Measurements from ENCODE around the gene NPDC1. TPM values are rescaled to one million over a fixed set of nuclear protein-coding genes. Genes with fewer than 3 reads are reported as not detected.

Gene NPDC1
- total RNA-seq, 1 donor from 2014 or later = 90.8 TPM

DNA sequence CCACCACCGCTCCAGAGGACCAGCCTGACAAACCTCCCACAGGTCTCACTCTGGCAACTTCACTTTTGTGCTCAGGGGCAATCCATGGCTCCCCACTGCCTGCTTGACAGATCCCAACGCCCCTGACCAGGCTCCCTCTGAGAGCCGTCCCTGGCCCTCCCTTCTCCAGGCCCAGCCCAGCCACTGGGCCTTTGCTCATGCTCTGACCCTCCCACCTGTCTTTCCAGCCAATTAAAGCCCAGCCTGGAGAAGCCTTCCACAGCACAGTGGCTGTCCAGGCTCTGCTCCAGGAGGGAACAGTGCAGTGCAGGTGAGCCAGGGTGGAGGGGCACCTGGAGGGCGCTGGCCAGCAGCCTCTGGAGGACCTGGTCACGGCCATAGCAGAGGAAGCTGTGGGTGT lies 4.6 kb upstream of the NPDC1 start:
- TF ChIP-seq, protein P1, sequence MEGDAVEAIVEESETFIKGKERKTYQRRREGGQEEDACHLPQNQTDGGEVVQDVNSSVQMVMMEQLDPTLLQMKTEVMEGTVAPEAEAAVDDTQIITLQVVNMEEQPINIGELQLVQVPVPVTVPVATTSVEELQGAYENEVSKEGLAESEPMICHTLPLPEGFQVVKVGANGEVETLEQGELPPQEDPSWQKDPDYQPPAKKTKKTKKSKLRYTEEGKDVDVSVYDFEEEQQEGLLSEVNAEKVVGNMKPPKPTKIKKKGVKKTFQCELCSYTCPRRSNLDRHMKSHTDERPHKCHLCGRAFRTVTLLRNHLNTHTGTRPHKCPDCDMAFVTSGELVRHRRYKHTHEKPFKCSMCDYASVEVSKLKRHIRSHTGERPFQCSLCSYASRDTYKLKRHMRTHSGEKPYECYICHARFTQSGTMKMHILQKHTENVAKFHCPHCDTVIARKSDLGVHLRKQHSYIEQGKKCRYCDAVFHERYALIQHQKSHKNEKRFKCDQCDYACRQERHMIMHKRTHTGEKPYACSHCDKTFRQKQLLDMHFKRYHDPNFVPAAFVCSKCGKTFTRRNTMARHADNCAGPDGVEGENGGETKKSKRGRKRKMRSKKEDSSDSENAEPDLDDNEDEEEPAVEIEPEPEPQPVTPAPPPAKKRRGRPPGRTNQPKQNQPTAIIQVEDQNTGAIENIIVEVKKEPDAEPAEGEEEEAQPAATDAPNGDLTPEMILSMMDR (IDR thresholded peaks at IDR 0.05) = no peak
- no peak overlapping the region for H3K27ac Mint-ChIP-seq (ENCODE audit: unreplicated experiment)
- H3K36me3 Mint-ChIP-seq (ENCODE audit: low read depth) = no peaks in the 10 kb centered on the region
- DNase-seq (ENCODE audit: low spot score) = no peak
- H3K27me3 Mint-ChIP-seq (ENCODE audit: low read depth) = peaks cover 11% of the 10 kb centered on the region
- no peak overlapping the region for H3K4me3 Mint-ChIP-seq (ENCODE audit: unreplicated experiment)
- no peaks in the 10 kb centered on the region for H3K9me3 Mint-ChIP-seq (ENCODE audit: low read depth)
- peaks cover 4% of the 10 kb centered on the region for H3K4me1 Mint-ChIP-seq (ENCODE audit: low read depth)

DNA sequence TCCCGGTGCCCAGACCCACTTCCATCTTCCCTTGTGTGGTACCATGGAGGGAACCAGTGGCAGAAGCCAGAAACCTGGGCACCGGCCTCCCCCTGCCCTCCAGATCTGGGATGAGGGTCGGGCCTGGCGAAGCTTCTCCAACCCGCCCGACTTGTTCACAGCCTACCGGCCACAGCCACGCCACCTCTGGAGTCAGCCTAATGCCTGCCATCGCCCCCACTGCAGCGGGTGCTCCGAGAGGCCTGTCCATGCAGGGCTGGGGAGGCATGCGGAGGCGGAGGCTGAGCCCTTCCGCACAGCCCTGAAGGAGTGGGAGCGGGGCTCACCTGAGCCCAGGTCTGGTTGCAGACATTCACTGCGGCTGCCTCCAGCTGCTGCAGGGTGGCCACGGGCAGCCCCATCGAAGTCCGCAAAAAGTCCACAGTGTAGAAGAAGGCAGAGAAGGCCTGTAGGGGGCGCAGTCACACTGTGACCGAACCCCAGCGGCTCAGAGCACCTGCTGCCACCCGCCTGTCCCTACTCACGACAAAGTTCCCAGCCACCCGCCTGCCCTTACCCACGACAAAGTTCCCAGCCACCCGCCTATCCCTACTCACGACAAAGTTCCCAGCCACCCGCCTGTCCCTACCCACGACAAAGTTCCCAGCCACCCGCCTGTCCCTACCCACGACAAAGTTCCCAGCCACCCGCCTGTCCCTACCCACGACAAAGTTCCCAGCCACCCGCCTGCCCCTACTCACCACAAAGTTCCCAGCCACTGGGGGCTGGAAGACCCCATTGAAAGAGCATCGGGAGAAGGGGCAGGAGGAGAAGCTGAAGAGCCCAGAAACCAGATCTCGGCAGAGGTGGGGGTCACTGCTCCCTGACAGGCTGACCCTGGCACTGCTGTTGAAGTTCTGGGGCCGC lies 3.8 kb upstream of the NPDC1 start:
- DNase-seq (ENCODE audit: low spot score) = no peak
- H3K27ac Mint-ChIP-seq (ENCODE audit: unreplicated experiment) = no peak overlapping the region
- H3K27me3 Mint-ChIP-seq (ENCODE audit: low read depth) = peaks cover 11% of the 10 kb centered on the region
- H3K9me3 Mint-ChIP-seq (ENCODE audit: low read depth) = no peaks in the 10 kb centered on the region
- H3K4me1 Mint-ChIP-seq (ENCODE audit: low read depth) = peaks cover 5% of the 10 kb centered on the region
- TF ChIP-seq, protein P1 (IDR thresholded peaks at IDR 0.05) = peak; percentile 77
- H3K4me3 Mint-ChIP-seq (ENCODE audit: unreplicated experiment) = no peak overlapping the region
- no peaks in the 10 kb centered on the region for H3K36me3 Mint-ChIP-seq (ENCODE audit: low read depth)

DNA sequence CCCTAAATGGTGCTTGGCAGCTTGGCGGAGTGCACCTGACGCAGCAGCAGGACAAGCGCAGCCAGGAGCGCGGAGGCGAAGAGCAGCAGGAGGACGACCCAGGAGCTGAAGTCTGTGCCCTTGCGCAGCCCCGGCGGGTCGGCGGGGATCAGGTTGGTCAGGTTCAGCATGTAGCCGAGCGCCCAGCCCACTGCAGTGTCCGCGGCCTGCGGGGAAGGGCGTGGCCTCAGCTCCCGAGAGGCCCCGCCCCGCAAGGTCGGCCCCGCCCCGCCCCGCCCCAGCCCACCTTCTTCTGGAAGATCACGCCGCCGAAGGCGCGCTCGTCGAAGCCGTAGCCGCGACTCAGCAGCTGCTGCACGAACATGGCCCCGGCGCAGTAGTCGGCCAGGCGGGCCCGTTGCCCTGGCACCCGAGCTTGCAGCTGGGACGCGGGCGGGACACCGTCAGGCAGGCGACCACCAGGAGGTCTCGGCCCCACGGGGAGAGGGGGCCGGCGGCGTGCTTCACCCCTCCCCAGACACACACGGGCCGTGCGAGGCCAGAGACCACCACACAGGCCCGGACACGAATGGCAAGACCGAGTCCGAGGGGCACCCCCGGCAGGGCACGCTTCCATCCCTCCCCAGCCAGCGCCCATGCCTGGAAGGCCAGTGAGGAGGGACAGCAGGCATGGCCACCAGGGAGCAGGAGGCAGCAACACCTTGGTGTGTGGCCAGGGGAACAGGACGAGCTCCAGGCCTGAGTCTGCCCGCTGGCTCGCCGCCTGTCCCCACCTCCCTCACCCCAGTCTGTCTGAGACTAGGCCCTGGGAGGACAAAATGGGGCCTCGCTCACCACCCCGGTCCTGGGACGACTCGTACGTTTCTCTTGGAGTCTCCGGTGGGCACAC lies 2.9 kb upstream of the NPDC1 start:
- no peak overlapping the region for H3K4me3 Mint-ChIP-seq (ENCODE audit: unreplicated experiment)
- peaks cover 11% of the 10 kb centered on the region for H3K27me3 Mint-ChIP-seq (ENCODE audit: low read depth)
- peaks cover 12% of the 10 kb centered on the region for H3K4me1 Mint-ChIP-seq (ENCODE audit: low read depth)
- H3K36me3 Mint-ChIP-seq (ENCODE audit: low read depth) = no peaks in the 10 kb centered on the region
- DNase-seq (ENCODE audit: low spot score) = no peak
- TF ChIP-seq, protein P1 (IDR thresholded peaks at IDR 0.05) = no peak
- no peak overlapping the region for H3K27ac Mint-ChIP-seq (ENCODE audit: unreplicated experiment)
- no peaks in the 10 kb centered on the region for H3K9me3 Mint-ChIP-seq (ENCODE audit: low read depth)

DNA sequence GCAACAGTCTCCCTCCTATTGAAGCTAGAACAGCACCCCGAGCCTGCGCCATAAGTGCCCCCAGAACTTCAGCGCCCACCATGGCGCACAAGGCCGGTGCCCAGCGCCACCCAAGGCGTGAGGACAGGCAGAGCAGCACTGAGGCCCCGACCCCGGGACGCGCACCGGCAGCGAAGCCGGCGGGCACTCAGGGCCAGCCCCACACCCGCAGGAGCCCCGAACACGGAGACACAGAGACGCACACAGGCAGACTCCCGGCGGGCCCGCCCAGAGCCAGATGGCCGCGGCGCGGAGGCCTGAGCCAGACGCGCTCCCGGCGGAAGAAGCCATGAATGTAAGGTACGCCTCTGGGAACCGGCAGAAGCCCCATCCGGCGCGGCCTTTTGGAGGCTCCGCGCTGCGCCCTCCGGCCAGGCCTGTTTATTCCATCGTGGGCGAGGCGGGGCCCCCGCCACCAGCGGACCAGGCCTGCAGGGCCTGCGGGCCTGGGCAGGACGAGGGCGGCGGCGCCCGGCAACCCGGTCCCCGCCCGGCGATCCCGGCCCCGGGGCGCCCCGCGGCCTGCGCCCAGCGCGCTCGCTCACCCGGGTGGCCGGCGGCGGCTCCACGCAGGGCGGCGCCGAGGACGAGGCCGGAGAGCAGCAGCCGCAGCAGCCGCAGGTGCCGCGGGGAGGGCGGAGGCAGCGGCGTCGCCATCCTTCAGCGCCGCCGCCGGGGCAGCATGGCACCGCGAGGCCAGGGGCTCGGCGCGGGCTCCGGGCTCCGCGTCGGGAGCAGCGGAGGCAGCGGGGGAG lies 486 bp downstream of the NPDC1 start:
- peak overlapping the region; percentile 77 for H3K4me3 Mint-ChIP-seq (ENCODE audit: unreplicated experiment)
- H3K27me3 Mint-ChIP-seq (ENCODE audit: low read depth) = peaks cover 7% of the 10 kb centered on the region
- peaks cover 14% of the 10 kb centered on the region for H3K4me1 Mint-ChIP-seq (ENCODE audit: low read depth)
- no peak for DNase-seq (ENCODE audit: low spot score)
- H3K27ac Mint-ChIP-seq (ENCODE audit: unreplicated experiment) = no peak overlapping the region
- TF ChIP-seq, protein P1 (IDR thresholded peaks at IDR 0.05) = no peak
- H3K9me3 Mint-ChIP-seq (ENCODE audit: low read depth) = no peaks in the 10 kb centered on the region
- H3K36me3 Mint-ChIP-seq (ENCODE audit: low read depth) = no peaks in the 10 kb centered on the region

Data from chondrocyte (in vitro differentiated cells).